A549 (cell line): Measurements from ENCODE around the gene ZNF587. TPM values are rescaled to one million over a fixed set of nuclear protein-coding genes. Genes with fewer than 3 reads are reported as not detected.
"Not testable (repeated sequence)": the region's sequence is repeated elsewhere in the genome, so short reads cannot be mapped to it uniquely, and the experiment has no call there.

Experiments
- ATAC-seq, 2 experiments: fragments of 200-7000 bp in 1 of 2; fragments of >200 bp in 1 of 2; cut with Nextera tagmentation in 1 of 2; cut with Tn5 transposase in 1 of 2; 3 replicates each; pipeline versions ENCODE4 v1.8.0 to v1.9.1; 2018 to 2020; ENCODE audit warnings: mild to moderate bottlenecking in 1 of 2, moderate library complexity in 1 of 2
- CTCF ChIA-PET: fragments of 300-600 bp; sonication (Branson Sonifier 250); formaldehyde crosslinking; extraction: SDS; loops from one replicate; lab custom pipeline; 2021; ENCODE audit warnings: antibody characterized with exemption, inconsistent platforms; lab: Yijun Ruan, JAX
- POLR2A ChIA-PET: fragments of 350-600 bp; formaldehyde crosslinking; extraction: SDS; loops from one replicate; lab custom pipeline; 2021; ENCODE audit warnings: antibody characterized with exemption, inconsistent platforms; lab: Yijun Ruan, JAX
- DNase-seq, 2 experiments: peaks; one replicate each; pipeline versions ENCODE4 v3.0.0 to v3.0.0-alpha.2; 2011 to 2016; ENCODE audit warnings: low read depth in 1 of 2, low spot score in 1 of 2
- FAIRE-seq: peaks from 2 replicates; lab custom pipeline; 2011; peaks lifted over from hg19 to GRCh38; lab: Jason Lieb, UNC
- H3K27ac ChIP-seq, 2 experiments: fragments of >200 bp; sonication (Bioruptor Twin); formaldehyde crosslinking; 3 replicates each; pipeline ENCODE4 v1.5.1; 2016 to 2017
- H3K4me1 ChIP-seq: fragments of >200 bp; sonication (Bioruptor Twin); formaldehyde crosslinking; 3 replicates; pipeline ENCODE4 v1.6.1; 2016
- H3K4me2 ChIP-seq: fragments of >200 bp; sonication (Bioruptor Twin); formaldehyde crosslinking; 3 replicates; pipeline ENCODE4 v1.6.1; 2016
- H3K4me3 ChIP-seq: fragments of >200 bp; sonication (Bioruptor Twin); formaldehyde crosslinking; 3 replicates; pipeline ENCODE4 v1.5.1; 2016
- H3K9me3 ChIP-seq: fragments of >200 bp; sonication (Bioruptor Twin); formaldehyde crosslinking; 3 replicates; pipeline ENCODE4 v1.6.1; 2016
- CEBPB ChIP-seq, 2 experiments: fragments of >200 bp in 1 of 2; sonication (Bioruptor Twin) in 1 of 2; formaldehyde crosslinking in 1 of 2; IDR thresholded peaks; 2 replicates each; pipeline ENCODE4 v1.6.1; 2012 to 2016
- CHD4 ChIP-seq: fragments of 200-600 bp; sonication (generic); IDR thresholded peaks from 2 replicates; pipeline ENCODE4 v1.6.1; 2016; ENCODE audit warnings: antibody characterized with exemption, mild to moderate bottlenecking, borderline replicate concordance
- CTCF ChIP-seq: fragments of >200 bp; sonication (Bioruptor Twin); formaldehyde crosslinking; IDR thresholded peaks from 3 replicates; pipeline ENCODE4 v1.5.1; 2016
- E2F6 ChIP-seq: IDR thresholded peaks from 2 replicates; pipeline ENCODE4 v1.6.1; 2012; ENCODE audit warnings: low read depth, borderline replicate concordance
- ELK1 ChIP-seq: fragments of 150-350 bp; IDR thresholded peaks from 2 replicates; pipeline ENCODE4 v1.6.1; 2014; ENCODE audit warnings: low read depth, mild to moderate bottlenecking, low read length
- GATA3 ChIP-seq: IDR thresholded peaks from 2 replicates; pipeline ENCODE4 v1.6.1; 2012; ENCODE audit warnings: borderline replicate concordance
- HES2 ChIP-seq: fragments of >200 bp; sonication (Bioruptor Twin); formaldehyde crosslinking; IDR thresholded peaks from 2 replicates; pipeline ENCODE4 v1.6.1; 2016
- HMGXB4 ChIP-seq: fragments of 250-450 bp; sonication (Bioruptor Pico); IDR thresholded peaks from 2 replicates; pipeline ENCODE4 v1.5.0; 2021; ENCODE audit warnings: mild to moderate bottlenecking, moderate library complexity, borderline replicate concordance
- HOXB5 ChIP-seq: fragments of 250-450 bp; sonication (Bioruptor Pico); IDR thresholded peaks from 2 replicates; pipeline ENCODE4 v1.5.0; 2020; ENCODE audit warnings: mild to moderate bottlenecking, moderate library complexity
- JUN ChIP-seq, 2 experiments: fragments of >200 bp; sonication (Bioruptor Twin); formaldehyde crosslinking; IDR thresholded peaks; 2 replicates in 1 of 2; 3 replicates in 1 of 2; pipeline ENCODE4 v1.6.1; 2016 to 2017
- MAFK ChIP-seq: fragments of 450-650 bp; IDR thresholded peaks from 2 replicates; pipeline ENCODE4 v1.6.1; 2014; ENCODE audit not compliant: partially characterized antibody
- PBX3 ChIP-seq: IDR thresholded peaks from 2 replicates; pipeline ENCODE4 v1.6.1; 2012
- PHF8 ChIP-seq: fragments of 200-600 bp; sonication (generic); IDR thresholded peaks from 2 replicates; pipeline ENCODE4 v1.6.1; 2016; ENCODE audit warnings: low read depth, mild to moderate bottlenecking, antibody characterized with exemption, moderate library complexity, borderline replicate concordance
- RAD21 ChIP-seq, 2 experiments: fragments of >200 bp in 1 of 2; sonication (Bioruptor Twin) in 1 of 2; formaldehyde crosslinking in 1 of 2; IDR thresholded peaks in 1 of 2; conservative IDR thresholded peaks in 1 of 2; 2 replicates in 1 of 2; 3 replicates in 1 of 2; pipeline ENCODE4 v1.6.1; 2012 to 2018; ENCODE audit warnings: inconsistent platforms in 1 of 2
- RNF2 ChIP-seq: fragments of 200-600 bp; sonication (generic); IDR thresholded peaks from 2 replicates; pipeline ENCODE4 v1.6.1; 2016; ENCODE audit warnings: low read depth, mild to moderate bottlenecking, antibody characterized with exemption, moderate library complexity, borderline replicate concordance
- USF2 ChIP-seq: fragments of 450-650 bp; IDR thresholded peaks from 2 replicates; pipeline ENCODE4 v1.6.1; 2014; ENCODE audit warnings: antibody characterized with exemption
- WGBS: methylation state at CpG from one replicate; pipeline ENCODE4 v1.1.6; 2017; ENCODE audit errors: missing lambda C conversion rate; 5-methylcytosine and 5-hydroxymethylcytosine counted together
- polyA plus RNA-seq, 4 experiments: library from polyadenylated mRNA; depleted of rRNA in 3 of 4; stranded (reverse); fragments of >200 nt; fragmentation: RNase III in 1 of 4; extraction: RNeasy Plus Mini Kit Qiagen cat#74134 plus additional on column Dnase treatment in 1 of 4; gene quantifications; 2 replicates in 3 of 4; 3 replicates in 1 of 4; pipeline ENCODE4 v1.2.3, GENCODE V29; 2011 to 2017

The ZNF587 gene
- polyA plus RNA-seq, 2 of the 4 experiments (the other 2 are of a cell fraction), result 10.7 to 12.1 TPM

- DNase-seq (peak; percentile 10 to 85), FAIRE-seq (no peak), ATAC-seq (peak; percentile 24 to 93; a peak in 3 of 6 replicates)
- Histone ChIP-seq H3K27ac (no peak within 1 kb of the TSS), H3K4me2 (peak within 1 kb of the TSS; percentile 29; the same call in 1 of the 3 replicates), H3K4me1 (no peaks in the 10 kb centered on the region), H3K9me3 (peaks cover 84% of the 10 kb centered on the region), H3K4me3 (peak within 1 kb of the TSS; percentile 23; the same call in 2 of the 3 replicates)
- TF ChIP-seq RAD21 (conservative IDR thresholded peaks at IDR 0.05 in 1 of 2, IDR thresholded peaks at IDR 0.05 in 1 of 2) (0 out of 5 replicates have a peak, but pooled peaks of 1 of the 2 experiments have one; percentile 10), RNF2 (no peak), ELK1 (no peak), E2F6 (peak; percentile 67; the same call in 1 of the 2 replicates), PBX3 (no peak), HES2 (no peak), GATA3 (no peak), MAFK (no peak), CHD4 (no peak), CTCF (0 out of 3 replicates have a peak, but pooled peaks have one; percentile 10), HOXB5 (CRISPR knock-in tag) (no peak), CEBPB (IDR thresholded peaks at IDR 0.05) (no peak), USF2 (peak; percentile 50), PHF8 (no peak), HMGXB4 (CRISPR knock-in tag) (no peak), JUN (IDR thresholded peaks at IDR 0.05) (no peak)
- 8% methylated on average over 41 of the region's 43 CpGs for WGBS
- ChIA-PET CTCF (interaction anchor here (0.8 to 1.4 kb wide), 2 partner anchors 8 to 9 kb away, joined by 3 to 4 read pairs; no protein-coding TSS in a partner anchor), POLR2A (no interaction called here)
Measured at GRCh38 chr19:57888560-57889231, 39.0 kb downstream of the ZNF587 start, which contains the start of gene ZNF814. ZNF814 (minus strand) TSS chr19:57889037; CDS start chr19:57888802, 235 bp downstream.

- 49% methylated on average over 3 of the region's 3 CpGs for WGBS
- H3K4me2 ChIP-seq, FAIRE-seq, H3K4me3 ChIP-seq, H3K4me1 ChIP-seq, H3K27ac ChIP-seq, ATAC-seq, DNase-seq, CTCF ChIA-PET, POLR2A ChIA-PET: not testable (repeated sequence)
- H3K9me3 ChIP-seq, result peaks cover 82% of the 10 kb centered on the region
Measured at GRCh38 chr19:57890706-57891105, 41.0 kb downstream of the ZNF587 start.
